Smooth muscle cell (in vitro differentiated cells): Measurements from ENCODE around the gene SYNDIG1. TPM values are rescaled to one million over a fixed set of nuclear protein-coding genes. Genes with fewer than 3 reads are reported as not detected.
"Not testable (repeated sequence)": the region's sequence is repeated elsewhere in the genome, so short reads cannot be mapped to it uniquely, and the experiment has no call there.

ENCODE experiments used
- DNase-seq: peaks from one replicate; lab custom pipeline; 2025; ENCODE audit not compliant: unreplicated experiment; lab: John Stamatoyannopoulos, UW
- H2AFZ ChIP-seq: fragments of 200-600 bp; sonication (generic); 2 replicates; pipeline ENCODE4 v1.6.0; 2016; ENCODE audit warnings: antibody characterized with exemption, low read depth, mild to moderate bottlenecking
- H3F3A ChIP-seq: fragments of 200-600 bp; sonication (generic); 2 replicates; pipeline ENCODE4 v1.6.0; 2017; ENCODE audit warnings: antibody characterized with exemption, low read depth
- H3K27ac ChIP-seq: fragments of 200-600 bp; sonication (generic); 2 replicates; pipeline ENCODE4 v1.5.1; 2016; ENCODE audit warnings: low read depth, mild to moderate bottlenecking
- H3K27me3 ChIP-seq: fragments of 200-600 bp; sonication (generic); 2 replicates; pipeline ENCODE4 v1.6.1; 2016; ENCODE audit warnings: low read depth, mild to moderate bottlenecking
- H3K36me3 ChIP-seq: fragments of 200-600 bp; sonication (generic); 2 replicates; pipeline ENCODE4 v1.5.1; 2016; ENCODE audit warnings: low read depth
- H3K4me1 ChIP-seq: fragments of 200-600 bp; sonication (generic); 2 replicates; pipeline ENCODE4 v1.5.1; 2016; ENCODE audit warnings: low read depth
- H3K4me2 ChIP-seq: fragments of 200-600 bp; sonication (generic); 2 replicates; pipeline ENCODE4 v1.6.0; 2016; ENCODE audit warnings: mild to moderate bottlenecking
- H3K4me3 ChIP-seq: fragments of 200-600 bp; sonication (generic); 2 replicates; pipeline ENCODE4 v1.5.1; 2016; ENCODE audit warnings: mild to moderate bottlenecking
- H3K79me2 ChIP-seq: fragments of 200-600 bp; sonication (generic); 2 replicates; pipeline ENCODE4 v1.6.0; 2016; ENCODE audit warnings: low read depth, mild to moderate bottlenecking
- H3K9ac ChIP-seq: fragments of 200-600 bp; sonication (generic); 2 replicates; pipeline ENCODE4 v1.6.0; 2016; ENCODE audit warnings: low read depth
- H3K9me3 ChIP-seq: fragments of 200-600 bp; sonication (generic); replicated peaks from 2 replicates; pipeline ENCODE4 v1.5.1; 2016; ENCODE audit warnings: low read depth
- H4K20me1 ChIP-seq: fragments of 200-600 bp; sonication (generic); 2 replicates; pipeline ENCODE4 v1.6.0; 2016; ENCODE audit warnings: low read depth
- WGBS: methylation state at CpG from one replicate; pipeline ENCODE4 v1.1.7; 2016; ENCODE audit warnings: low lambda C conversion rate; 5-methylcytosine and 5-hydroxymethylcytosine counted together
- polyA plus RNA-seq: library from polyadenylated mRNA; unstranded; fragments of >200 nt; fragmentation: Nextera tagmentation; extraction: Ambion mirVana; gene quantifications from 2 replicates; pipeline ENCODE4 v1.2.1, GENCODE V29; 2016
- total RNA-seq: library from RNA; depleted of rRNA; stranded (reverse); fragments of >200 nt; gene quantifications from 2 replicates; pipeline ENCODE4 v1.2.3, GENCODE V29; 2014
- TF ChIP-seq, protein P1 (sequence below): fragments of 200-600 bp; sonication (generic); IDR thresholded peaks from 2 replicates; pipeline ENCODE4 v1.5.1; 2017; ENCODE audit warnings: borderline replicate concordance, mild to moderate bottlenecking, antibody characterized with exemption; ENCODE audit not compliant: insufficient read depth, poor library complexity, severe bottlenecking

SYNDIG1 gene
- total and polyA plus RNA-seq, 2 experiments from 2014 or later, result 1.8 to 2.2 TPM

DNA sequence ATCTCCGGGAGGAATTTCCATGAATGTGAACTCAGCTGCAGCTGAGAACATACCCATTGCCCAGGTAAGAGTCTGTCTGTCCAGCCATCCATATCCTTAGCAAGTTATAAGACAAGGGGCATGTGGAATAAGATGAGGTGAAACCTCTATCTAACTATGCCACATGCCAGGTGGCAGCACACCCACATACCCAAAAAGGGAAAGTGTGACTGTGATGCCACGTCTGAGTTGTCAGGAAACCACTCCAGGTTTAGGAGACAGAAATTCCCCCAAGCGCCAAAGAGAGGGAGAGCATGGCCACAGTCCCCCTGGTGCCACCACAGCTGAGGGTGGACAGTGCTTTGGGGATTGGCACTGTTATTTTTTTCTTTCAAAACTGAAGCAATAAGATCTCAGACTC lies 36.7 kb downstream of the SYNDIG1 start:
- Histone ChIP-seq H3K4me2 (no peak overlapping the region), H3K79me2 (no peaks in the 10 kb centered on the region), H3F3A (peaks cover 11% of the 10 kb centered on the region), H3K36me3 (no peaks in the 10 kb centered on the region), H3K9ac (no peak overlapping the region), H3K4me3 (no peak overlapping the region), H3K9me3 (no peaks in the 10 kb centered on the region), H3K4me1 (no peaks in the 10 kb centered on the region), H4K20me1 (no peaks in the 10 kb centered on the region), H3K27ac (no peak overlapping the region), H2AFZ (no peak overlapping the region), H3K27me3 (no peaks in the 10 kb centered on the region)
- no peak for DNase-seq
- 92% methylated on average over 3 of the region's 3 CpGs for WGBS
- TF ChIP-seq, protein P1, sequence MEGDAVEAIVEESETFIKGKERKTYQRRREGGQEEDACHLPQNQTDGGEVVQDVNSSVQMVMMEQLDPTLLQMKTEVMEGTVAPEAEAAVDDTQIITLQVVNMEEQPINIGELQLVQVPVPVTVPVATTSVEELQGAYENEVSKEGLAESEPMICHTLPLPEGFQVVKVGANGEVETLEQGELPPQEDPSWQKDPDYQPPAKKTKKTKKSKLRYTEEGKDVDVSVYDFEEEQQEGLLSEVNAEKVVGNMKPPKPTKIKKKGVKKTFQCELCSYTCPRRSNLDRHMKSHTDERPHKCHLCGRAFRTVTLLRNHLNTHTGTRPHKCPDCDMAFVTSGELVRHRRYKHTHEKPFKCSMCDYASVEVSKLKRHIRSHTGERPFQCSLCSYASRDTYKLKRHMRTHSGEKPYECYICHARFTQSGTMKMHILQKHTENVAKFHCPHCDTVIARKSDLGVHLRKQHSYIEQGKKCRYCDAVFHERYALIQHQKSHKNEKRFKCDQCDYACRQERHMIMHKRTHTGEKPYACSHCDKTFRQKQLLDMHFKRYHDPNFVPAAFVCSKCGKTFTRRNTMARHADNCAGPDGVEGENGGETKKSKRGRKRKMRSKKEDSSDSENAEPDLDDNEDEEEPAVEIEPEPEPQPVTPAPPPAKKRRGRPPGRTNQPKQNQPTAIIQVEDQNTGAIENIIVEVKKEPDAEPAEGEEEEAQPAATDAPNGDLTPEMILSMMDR, result no peak

DNA sequence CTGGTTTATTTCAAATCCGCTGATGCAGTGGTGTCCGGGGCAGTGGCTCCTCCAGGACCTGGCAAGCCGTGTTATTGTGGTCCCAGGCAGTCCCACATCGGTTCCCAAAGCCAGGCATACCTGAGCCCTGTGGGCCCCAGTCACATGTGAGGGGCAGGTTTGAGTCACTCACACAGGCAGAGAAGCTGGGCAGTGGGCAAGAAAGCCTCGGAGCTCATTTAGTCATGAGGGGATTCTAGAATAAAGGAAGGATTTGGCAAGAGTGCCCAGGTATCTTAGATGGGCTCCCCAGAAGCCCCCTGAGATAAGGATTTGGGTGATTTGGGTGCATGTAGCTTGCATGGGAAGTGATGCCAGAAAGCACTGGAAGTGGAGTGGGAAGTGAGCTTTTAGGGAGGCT lies 37.3 kb downstream of the SYNDIG1 start:
- Histone ChIP-seq H3K36me3 (no peaks in the 10 kb centered on the region), H3K9me3 (no peaks in the 10 kb centered on the region), H4K20me1 (no peaks in the 10 kb centered on the region), H3K9ac (no peak overlapping the region), H3K79me2 (no peaks in the 10 kb centered on the region), H3K27me3 (no peaks in the 10 kb centered on the region), H2AFZ (no peak overlapping the region), H3K27ac (no peak overlapping the region), H3K4me3 (no peak overlapping the region), H3K4me1 (no peaks in the 10 kb centered on the region), H3F3A (peaks cover 8% of the 10 kb centered on the region), H3K4me2 (no peak overlapping the region)
- TF ChIP-seq, protein P1, result no peak
- no peak for DNase-seq
- 100% methylated on average over 5 of the region's 5 CpGs for WGBS

DNA sequence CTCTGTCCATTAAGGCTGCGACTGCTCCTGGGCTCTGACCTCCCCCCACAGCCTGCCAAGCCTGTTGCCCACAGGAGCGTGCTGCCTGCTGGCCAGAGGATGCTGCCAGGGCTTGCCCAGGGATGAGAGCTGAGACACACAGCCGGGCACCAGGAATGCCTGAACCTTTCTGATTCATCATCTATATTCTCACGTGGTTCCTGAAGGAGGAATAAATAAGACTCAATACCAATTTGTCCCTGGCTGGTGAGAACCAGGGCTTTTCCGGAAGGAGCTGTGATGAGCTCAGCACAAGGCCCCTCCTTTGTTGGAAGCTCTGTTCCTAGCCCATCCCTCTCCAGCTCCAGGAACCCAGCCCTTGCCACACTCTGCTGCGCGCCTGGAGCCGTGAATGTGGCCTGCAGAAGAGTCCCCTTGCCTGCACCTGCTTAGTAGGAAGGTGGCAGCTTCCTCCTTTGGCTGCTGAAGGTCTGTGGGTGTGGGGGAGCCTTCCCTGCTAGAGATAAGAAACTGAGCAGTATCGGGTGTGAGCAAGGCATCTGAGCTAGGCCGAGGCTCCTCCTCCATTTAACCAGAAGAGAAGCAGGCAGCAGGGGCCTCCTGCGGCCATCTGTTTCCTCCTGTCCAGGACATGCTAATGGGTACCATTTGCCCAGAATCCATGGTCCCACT lies 37.9 kb downstream of the SYNDIG1 start:
- no peaks in the 10 kb centered on the region for H3K27me3 ChIP-seq
- H3K27ac ChIP-seq, result no peak overlapping the region

DNA sequence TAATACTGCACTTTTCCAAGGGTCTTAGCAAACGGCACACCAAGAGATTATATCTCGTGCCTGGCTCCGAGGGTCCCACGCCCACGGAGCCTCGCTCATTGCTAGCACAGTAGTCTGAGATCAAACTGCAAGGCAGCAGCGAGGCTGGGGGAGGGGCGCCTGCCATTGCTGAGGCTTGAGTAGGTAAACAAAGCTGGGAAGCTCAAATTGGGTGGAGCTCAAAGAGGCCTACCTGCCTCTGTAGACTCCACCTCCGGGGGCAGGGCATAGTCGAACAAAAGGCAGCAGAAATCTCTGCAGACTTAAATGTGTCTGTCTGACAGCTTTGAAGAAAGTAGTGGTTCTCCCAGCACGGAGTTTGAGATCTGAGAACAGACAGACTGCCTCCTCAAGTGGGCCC lies 43.0 kb downstream of the SYNDIG1 start:
- H3K9me3 ChIP-seq, H3K27ac ChIP-seq, H3K36me3 ChIP-seq, H4K20me1 ChIP-seq, DNase-seq, H3K4me1 ChIP-seq, H3K79me2 ChIP-seq, H3K27me3 ChIP-seq, H3K9ac ChIP-seq, H3K4me2 ChIP-seq, H3F3A ChIP-seq, H2AFZ ChIP-seq, H3K4me3 ChIP-seq: not testable (repeated sequence)
- WGBS, result 83% methylated on average over 11 of the region's 11 CpGs

More for the DNA sequence above, 37.9 kb downstream of the SYNDIG1 start:
- Histone ChIP-seq H3K4me1 (no peaks in the 10 kb centered on the region), H4K20me1 (no peaks in the 10 kb centered on the region), H3K9ac (no peak overlapping the region), H3K4me3 (no peak overlapping the region), H3K9me3 (no peaks in the 10 kb centered on the region), H3K79me2 (no peaks in the 10 kb centered on the region), H3K4me2 (no peak overlapping the region), H2AFZ (no peak overlapping the region), H3K36me3 (no peaks in the 10 kb centered on the region), H3F3A (peaks cover 7% of the 10 kb centered on the region)
- 89% methylated on average over 11 of the region's 11 CpGs for WGBS
- TF ChIP-seq, protein P1, result no peak
- DNase-seq, result no peak
